IPS DF 19.7 (cell line): ENCODE measurements around the gene FEN1.

Source experiments
- DNase-seq: peaks from one replicate; pipeline ENCODE4 v3.0.0-alpha.2; 2013; ENCODE audit warnings: low read depth, low spot score

The FEN1 gene

DNA sequence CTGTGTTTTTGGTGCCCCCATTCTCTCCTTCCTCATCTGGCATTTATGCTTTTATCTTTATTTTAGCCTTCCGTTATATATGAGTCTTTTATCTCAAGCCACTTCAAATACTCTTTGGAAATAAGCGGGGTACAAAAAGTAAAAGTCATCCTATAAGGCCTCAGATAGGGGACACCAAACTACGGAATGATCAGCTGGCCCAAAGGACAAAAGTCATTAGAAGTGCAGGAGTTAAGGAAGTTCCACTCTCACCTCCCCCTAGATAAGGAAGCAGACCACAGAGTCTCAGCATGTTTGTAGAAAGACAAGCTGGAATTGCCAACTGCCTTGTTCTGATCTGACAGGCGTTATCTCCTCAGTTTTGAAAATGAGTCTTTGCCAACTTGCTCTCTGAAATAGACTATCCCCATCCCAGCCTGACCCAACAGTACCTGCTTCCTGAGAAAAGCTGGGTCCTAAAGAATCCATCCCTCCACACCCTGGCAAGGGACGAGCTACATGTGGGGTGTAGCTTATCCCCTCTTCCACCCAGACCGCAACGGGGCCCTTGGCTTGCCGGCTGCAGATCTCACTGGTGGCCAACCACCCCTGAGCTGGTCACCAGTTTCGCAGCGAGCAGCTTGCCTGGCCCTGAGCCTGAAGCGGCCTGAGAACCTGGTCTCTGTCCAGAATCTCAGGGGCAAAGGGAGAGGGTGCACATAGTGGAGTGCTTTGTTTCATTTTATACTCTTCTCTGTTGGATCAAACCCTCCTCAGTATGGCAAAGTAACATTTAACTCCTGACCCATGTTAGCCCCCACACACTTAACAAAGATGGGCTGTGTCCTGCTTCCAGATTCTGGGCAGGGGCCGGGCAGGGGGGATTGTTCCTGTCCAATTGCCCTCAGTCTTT lies 49.2 kb downstream of the FEN1 start:
- no peak for DNase-seq

DNA sequence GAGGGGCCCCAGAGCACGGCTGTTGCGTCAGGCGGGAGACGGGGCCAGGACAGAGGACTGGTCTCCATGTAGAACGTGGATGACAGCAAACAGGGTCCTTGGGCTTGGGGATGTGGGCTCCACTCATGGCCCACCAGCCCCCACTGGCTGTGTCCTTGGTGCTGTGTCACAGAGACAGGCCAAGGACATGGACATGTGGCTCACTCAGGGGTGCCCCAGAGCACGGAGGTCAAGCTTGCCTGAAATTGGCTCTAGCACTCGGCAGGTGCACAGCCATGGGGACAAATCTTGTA lies 49.8 kb downstream of the FEN1 start:
- DNase-seq = no peak

DNA sequence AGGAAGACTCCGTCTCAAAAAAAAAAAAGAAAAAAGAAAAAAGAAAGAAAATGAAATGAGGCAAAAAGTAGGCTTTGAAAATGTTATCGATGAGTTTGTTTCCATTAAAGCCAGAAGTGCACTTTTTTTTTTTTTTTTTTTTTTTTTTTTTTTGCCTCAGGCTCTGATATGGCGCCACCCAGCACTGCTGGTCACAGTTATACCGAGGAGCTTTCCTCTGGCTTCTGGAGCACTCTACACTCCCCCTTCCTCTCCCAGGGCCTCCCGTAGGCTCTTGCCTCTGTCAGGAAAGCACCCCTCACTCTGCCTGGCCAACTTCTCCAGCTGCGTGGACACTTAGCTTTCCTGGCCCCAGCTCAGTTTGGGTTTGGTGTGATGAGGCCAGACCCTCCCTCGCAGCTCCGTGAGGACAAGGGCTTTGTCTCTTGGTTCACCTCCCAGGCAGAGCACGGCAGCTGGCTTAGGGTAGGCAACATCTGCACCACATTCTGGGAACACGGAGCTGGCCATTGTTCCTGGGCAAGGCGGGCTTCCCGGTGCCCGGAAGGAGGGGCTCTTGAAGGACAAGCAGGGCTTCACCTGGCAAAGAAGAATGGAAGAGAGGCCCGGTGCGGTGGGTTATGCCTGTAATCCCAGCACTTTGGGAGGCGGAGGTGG lies 52.3 kb downstream of the FEN1 start:
- DNase-seq = no peak

DNA sequence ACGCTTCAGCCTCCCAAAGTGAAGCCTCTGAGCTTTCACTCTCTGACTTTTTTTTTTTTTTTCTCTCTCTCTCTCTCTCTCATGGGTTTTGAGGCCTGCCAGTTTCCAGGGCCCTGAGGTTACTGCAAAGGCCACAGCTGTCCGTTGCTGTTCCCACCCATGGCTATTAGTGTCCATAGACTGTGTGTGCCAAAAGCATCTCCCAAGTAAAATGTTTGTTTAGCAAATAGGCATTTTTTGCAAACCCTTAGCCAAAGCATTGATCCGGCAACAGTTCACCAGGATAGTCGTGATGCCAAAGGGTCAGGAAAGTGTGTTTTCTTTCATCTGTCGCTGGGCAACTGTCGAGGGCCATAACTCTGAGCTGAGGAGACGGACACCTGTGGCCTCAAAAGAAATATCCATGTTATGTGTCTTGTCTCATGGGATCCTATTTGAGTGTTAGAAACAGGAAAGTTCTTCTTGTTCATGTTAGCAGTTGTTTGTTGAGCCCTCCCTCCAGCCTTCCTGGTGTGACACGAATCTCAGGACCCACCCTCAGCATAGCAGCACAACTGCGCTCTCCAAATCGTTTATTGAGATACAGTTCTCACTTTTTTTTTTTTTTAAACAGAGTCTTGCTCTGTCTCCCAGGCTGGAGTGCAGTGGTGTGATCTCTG lies 53.8 kb downstream of the FEN1 start:
- DNase-seq = no peak
